NCI-H2196 (cell line): ENCODE results near the gene THSD4.
"Not testable (repeated sequence)": the region's sequence is repeated elsewhere in the genome, so short reads cannot be mapped to it uniquely, and the experiment has no call there.

Experiments
- DNase-seq: peaks from one replicate; lab custom pipeline; 2025; ENCODE audit not compliant: unreplicated experiment; lab: John Stamatoyannopoulos, UW

Gene THSD4

DNA sequence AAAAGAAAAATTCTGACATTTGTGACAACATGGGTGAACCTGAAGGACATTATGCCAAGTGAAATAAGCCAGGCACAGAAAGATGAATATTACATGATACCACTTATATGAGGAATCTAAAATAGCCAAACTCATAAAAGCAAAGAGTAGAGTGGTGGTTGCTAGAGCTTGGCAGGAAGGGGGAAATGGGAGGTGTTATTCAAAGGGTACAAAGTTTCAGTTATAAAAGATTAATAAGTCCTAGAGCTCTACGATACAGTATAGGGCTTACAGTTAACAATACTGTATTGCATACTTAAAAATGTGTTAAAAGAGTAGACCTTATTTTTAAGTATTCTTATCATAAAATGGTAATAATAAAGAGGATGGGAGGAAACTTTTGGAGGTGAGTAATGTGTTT is 583.5 kb downstream of the THSD4 start:
- no peak for DNase-seq

- no peak for DNase-seq
These were observed 584.7 kb downstream of the THSD4 start for GRCh38 chr15:71699977-71700376.

DNA sequence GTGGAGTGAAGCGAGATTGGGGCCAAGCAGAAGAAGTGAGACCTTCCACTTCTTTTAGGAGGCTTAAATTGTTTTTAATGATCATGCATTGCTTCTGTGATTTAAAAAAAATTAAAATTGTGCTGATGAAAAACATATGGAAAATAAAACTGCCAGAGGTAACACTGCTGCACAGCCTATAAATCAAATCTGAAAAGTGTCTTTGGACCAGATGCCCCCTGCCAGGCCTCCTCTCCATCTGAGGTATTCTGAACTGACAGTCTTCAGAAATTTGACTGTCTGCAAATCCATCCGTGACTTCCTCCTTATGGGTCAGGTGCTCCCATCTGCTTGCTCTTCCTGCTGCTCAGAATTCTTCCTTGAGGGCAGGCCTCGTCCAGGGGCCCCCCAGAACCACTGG is 586.5 kb downstream of the THSD4 start:
- no peak for DNase-seq

GRCh38 chr15:71702496-71702895 is 587.2 kb downstream of the THSD4 start:
- no peak for DNase-seq

DNA sequence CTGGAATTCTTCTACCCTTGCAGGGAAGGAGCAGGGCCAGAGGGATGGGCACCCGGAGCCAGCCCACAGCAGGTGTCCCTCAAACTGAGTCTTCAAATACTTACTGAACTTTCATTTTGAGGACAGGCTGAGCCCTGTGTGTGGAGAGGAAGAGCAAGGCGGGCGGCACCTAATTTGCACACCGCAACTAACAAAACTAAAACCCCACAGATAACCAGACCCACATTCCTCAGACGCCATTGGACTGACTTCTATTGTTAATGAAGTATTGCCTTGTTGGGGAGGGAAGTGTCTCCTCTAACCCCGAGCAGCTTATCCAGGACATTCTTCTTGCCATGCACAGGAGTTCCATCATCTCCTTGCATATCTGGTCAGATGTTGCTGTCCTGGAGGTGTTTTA is 589.9 kb downstream of the THSD4 start:
- no peak for DNase-seq

- DNase-seq = no peak
These were observed 591.4 kb downstream of the THSD4 start for GRCh38 chr15:71706461-71707229.

DNA sequence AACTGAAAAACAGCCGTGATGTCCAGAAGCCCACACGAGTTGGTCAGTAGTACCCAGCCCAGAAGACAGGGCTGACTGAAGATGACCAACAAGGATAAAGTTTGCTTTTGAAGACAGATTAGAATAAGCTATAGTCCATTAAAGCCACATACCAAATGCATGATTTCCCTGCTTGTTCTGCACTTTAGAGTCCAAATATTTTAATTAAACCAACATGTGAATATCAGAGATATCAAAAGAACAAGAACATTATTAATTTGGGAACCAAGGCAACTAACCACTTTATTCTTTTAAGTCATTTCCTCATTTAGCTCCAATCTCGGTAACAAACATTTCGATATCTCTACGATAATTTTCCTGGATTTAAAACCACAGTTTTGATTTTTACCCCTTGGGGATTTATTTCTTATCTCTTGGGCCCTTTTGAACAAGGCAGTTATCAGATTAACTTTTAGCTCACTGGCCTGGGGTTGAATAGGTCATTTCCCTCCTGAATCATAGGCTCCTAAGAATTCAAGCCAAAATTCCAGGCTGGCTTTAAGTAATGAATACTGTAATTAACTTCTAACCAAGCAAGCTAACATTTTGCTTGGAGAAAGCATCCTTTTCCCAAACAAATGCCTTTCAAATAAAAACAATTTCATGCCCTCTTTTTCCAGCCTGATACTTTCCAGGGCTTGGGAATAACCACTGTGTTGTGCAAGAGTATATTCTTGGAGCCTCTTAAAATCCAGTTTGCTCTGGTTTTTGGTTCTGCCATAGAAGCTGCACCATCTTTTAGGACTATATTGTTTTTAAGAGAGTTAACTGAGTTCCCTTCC is 592.2 kb downstream of the THSD4 start:
- no peak for DNase-seq

GRCh38 chr15:71708051-71708429 is 592.8 kb downstream of the THSD4 start:
- DNase-seq = no peak

DNA sequence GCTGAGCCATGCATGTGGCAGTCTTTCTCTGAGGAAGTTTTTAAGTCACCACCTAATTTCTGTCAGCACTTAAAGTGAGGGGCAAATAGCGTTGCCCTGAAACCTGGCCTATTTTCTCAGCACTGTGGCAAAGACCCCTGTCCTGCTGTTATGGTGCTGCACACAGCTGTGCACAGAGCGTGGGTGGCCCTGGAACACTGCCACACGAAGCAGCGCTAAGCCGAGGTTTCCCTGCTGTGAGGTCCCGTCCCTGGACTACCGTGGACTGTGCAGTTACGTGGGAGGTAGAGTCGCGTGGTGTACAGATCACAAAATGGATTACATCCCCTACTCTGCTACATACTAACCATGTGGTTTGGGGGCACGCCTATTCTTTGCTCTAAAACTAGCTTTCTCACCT is 593.5 kb downstream of the THSD4 start:
- no peak for DNase-seq

DNA sequence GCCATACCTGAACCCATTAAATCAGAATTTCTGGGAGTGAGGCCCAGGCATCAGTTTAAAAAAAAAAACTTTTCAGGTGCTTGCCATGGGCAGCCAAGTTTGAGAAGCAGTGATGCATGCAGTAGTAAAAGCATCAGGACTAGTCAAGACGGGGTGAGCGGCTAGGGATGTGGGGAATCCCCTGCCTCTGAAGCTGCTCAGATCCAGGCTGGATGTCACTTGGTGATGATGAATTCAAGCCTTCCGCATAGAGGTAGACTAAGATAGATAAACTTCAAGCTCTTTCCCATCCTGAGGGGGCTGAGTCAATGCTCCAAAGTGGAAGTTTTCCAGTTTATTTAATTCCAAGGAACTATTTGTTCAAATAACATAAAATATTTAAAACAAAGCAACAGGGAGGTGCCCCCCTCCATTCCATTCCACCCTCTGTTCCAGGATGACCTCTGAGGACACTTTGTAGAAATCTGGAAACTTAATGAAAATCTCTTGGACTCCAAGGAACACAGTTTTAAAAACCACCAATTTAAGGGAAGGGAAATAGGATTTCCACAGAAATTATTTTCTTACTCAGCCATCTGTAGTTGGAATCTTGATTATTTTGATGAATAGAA is 594.6 kb downstream of the THSD4 start:
- DNase-seq = no peak

DNA sequence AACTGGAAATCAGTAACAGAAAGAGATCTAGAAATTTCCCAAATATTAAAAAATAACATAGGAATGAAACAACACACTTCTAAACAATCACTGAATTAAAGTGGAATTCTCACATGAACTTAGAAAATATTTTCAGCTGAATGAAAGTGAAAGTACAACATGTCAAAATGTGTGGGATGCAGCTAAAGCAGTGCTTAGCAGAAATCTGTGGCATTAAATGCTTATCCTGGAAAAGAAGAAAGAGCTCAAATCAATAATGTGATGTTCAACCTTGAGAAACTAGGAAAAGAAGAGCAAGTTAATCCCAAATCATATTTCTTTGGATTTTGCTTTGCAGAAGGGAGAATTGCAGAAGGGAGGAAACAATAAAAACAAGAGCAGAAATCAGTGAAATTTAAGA is 596.9 kb downstream of the THSD4 start:
- DNase-seq = no peak

DNA sequence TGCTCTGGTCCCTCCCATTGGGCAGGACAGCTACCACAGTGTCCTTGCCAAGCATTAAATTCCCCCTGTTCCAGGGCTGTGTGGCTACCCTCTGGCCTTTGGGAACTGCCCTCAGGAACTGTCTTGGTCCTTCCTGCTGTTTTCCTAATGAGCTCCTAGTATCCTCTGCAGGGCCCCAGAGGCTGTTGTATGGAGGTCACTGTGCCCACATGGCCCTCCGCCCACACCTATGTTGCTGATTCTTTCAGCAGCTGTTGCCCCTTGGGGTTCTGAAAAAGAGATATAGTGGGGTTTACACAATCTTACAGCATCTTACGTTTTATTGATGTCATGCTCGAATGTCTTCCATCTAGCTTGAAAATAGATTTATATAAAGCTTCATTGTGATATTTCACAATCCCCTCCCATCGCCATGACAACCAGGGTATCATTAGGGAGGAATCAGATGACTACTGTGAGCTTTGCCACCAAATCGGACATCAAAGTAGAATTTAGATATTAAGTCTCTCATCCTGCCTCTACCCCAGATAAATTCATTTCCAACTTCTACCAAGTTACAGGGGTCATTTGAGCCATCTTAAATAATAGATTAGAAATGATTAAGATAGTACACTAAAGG is 598.0 kb downstream of the THSD4 start:
- DNase-seq = no peak

DNA sequence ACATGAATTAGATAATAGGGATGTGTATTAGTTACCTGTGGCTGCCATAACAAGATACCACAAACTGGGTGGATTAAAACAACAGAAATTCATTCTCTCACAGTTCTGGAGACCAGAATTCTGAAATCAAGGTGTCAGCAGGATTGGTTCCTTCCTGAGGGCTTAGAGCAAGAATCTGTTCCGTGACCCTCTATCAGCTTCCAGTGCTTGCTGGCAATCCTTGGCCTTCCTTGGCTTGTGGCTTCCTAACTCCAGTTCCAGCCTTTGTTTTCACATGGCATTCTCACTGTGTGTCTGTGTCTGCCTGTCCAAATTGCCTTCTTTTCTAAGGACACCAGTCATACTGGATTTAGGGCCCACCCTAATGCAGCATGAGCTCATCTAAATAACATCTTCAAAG is 600.6 kb downstream of the THSD4 start:
- DNase-seq = no peak

GRCh38 chr15:71716990-71717389 is 601.7 kb downstream of the THSD4 start:
- DNase-seq = no peak

DNA sequence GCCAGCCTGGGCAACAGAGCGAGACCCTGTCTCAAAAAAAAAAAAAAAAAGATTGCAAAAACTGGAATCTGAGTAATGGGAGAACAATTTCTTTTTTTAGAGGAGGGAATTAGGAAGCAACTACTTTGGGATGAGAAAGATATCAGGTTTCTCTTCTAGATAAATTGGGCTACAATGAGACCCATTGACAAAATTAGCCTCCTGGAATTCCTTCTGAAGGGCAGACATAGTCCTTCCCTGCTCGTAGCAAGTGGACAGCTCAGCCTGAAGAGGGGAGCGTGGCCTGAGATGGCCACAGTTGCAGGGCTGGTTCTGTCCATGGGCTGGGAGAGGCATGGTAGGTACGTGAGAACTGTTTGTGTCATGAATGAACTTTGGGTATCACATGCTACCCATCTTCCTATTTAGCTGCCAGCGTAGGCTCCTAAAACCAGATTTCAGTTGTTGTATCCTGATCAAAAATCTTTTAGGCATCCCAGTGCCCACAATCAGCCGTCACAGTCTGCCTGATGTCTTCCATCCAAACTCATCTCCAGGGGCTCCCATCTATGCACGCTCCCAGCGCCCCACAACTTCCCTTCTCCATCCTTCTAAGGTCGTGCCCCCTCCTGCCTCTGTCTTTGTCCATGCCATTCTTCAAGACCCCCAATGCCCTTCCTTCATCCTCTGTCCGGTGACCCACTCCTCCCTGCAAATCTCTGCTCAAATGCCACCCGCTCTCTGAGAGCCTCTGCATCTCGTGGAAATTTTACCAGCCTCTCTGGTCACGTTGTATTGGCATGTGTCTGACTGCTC is 603.0 kb downstream of the THSD4 start:
- no peak for DNase-seq

DNA sequence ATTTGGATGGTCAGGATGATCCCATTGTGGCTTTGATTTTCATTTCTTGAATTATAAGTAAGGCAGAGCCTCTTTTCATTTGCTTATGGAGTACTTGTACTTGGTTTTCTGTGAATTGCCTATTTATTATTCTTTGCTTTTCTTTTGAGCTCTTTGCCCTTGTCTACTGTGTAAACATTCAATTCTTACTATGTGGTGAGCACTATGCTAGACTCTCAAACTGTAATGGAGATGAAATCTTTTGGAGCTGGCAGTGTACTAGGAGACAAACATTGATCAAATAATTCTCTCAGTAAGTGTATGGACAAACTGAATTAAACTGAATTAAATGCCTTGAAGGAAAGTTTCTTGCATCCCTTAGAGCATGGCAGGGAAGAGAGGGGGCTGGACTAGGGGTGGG is 608.1 kb downstream of the THSD4 start:
- DNase-seq = no peak

- not testable (repeated sequence) for DNase-seq
These were observed 610.1 kb downstream of the THSD4 start for GRCh38 chr15:71725207-71725955.

DNA sequence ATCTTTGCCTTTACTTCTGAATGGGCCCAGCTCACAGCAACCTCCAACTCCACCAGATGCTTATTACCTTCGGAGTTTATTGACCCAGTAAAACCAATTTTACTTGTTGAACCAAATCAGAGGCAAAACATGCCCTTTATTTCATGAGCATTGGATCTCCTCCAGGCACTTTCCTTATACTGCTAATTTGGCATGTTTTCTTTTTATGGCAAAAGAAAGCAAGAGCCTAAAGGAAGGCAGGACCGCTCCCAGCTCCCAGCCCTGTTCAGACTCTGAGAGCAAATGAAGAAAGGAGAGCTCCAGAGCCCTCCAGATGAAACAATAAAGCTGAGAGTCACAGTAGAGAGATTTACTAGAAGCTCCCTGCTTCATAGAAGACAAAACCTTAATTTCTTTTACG is 613.6 kb downstream of the THSD4 start:
- DNase-seq = no peak

DNA sequence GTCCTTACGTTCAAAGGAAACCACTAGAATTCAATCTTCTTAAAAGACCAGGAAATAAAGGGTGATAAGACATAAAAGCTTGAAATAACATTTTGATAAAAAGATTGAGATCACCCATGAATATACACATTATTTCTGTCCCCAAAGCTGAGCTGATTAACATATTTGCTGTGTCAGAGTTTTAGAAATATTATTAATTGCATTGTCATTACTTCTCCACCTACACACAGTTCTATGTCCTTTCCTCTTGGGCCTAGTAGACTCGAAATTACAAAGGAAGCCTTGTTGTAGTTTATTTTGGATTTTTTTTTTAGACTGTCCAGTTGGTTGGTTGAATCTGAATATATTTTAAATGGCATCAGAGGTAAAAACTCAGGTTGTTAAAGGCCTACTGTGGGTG is 614.0 kb downstream of the THSD4 start:
- DNase-seq = no peak
